BE2C (cell line): Measurements from ENCODE around the gene APLN.

Source experiments
- DNase-seq: peaks from one replicate; pipeline ENCODE4 v3.0.0-alpha.2; 2020
- H3K27me3 ChIP-seq: fragments of 250-450 bp; sonication (Bioruptor Pico); 2 replicates; pipeline ENCODE4 v1.5.1; 2020; ENCODE audit warnings: mild to moderate bottlenecking
- H3K36me3 ChIP-seq: fragments of 250-450 bp; sonication (Bioruptor Pico); 2 replicates; pipeline ENCODE4 v1.5.1; 2020; ENCODE audit warnings: mild to moderate bottlenecking
- H3K4me1 ChIP-seq: fragments of 250-450 bp; sonication (Bioruptor Pico); 2 replicates; pipeline ENCODE4 v1.5.1; 2020
- H3K4me3 ChIP-seq: 2 replicates; pipeline ENCODE4 v1.5.1; 2011; ENCODE audit warnings: low read depth, low read length
- H3K9me3 ChIP-seq: fragments of 250-450 bp; sonication (Bioruptor Pico); 2 replicates; pipeline ENCODE4 v1.5.1; 2020
- TF ChIP-seq, protein P1 (sequence below): IDR thresholded peaks from 2 replicates; pipeline ENCODE4 v1.5.1; 2012; ENCODE audit warnings: mild to moderate bottlenecking, low read depth, low read length

APLN gene

DNA sequence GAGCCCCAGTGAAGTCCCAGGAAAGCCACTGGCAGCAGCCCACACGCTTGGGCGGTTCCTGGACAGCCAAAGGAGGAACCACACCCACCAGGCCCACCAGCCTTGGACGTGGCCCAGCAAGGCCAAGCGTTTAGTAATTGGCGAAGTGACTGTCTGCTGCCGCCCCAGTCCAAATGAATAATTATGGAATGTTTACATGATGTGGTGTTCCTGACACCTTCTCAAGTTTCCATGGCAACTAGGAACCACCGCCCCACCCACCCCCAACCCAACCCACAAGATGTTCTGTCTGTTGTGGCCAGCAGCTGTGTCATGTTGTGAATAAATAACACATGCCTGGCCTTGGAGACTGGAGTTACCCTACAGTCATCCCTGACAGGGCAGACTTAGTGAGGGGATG, 22.3 kb downstream of the APLN start:
- no peaks in the 10 kb centered on the region for H3K27me3 ChIP-seq
- H3K4me3 ChIP-seq: no peak overlapping the region
- no peaks in the 10 kb centered on the region for H3K4me1 ChIP-seq
- DNase-seq: no peak
- TF ChIP-seq, protein P1, sequence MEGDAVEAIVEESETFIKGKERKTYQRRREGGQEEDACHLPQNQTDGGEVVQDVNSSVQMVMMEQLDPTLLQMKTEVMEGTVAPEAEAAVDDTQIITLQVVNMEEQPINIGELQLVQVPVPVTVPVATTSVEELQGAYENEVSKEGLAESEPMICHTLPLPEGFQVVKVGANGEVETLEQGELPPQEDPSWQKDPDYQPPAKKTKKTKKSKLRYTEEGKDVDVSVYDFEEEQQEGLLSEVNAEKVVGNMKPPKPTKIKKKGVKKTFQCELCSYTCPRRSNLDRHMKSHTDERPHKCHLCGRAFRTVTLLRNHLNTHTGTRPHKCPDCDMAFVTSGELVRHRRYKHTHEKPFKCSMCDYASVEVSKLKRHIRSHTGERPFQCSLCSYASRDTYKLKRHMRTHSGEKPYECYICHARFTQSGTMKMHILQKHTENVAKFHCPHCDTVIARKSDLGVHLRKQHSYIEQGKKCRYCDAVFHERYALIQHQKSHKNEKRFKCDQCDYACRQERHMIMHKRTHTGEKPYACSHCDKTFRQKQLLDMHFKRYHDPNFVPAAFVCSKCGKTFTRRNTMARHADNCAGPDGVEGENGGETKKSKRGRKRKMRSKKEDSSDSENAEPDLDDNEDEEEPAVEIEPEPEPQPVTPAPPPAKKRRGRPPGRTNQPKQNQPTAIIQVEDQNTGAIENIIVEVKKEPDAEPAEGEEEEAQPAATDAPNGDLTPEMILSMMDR: no peak
- no peaks in the 10 kb centered on the region for H3K36me3 ChIP-seq
- no peaks in the 10 kb centered on the region for H3K9me3 ChIP-seq

- no peaks in the 10 kb centered on the region for H3K9me3 ChIP-seq
- TF ChIP-seq, protein P1: no peak
- no peak for DNase-seq
- no peaks in the 10 kb centered on the region for H3K4me1 ChIP-seq
- H3K27me3 ChIP-seq: no peaks in the 10 kb centered on the region
- H3K4me3 ChIP-seq: no peak overlapping the region
- no peaks in the 10 kb centered on the region for H3K36me3 ChIP-seq
These were observed 22.9 kb downstream of the APLN start for GRCh38 chrX:129631849-129632248.

GRCh38 chrX:129629837-129630236, 24.9 kb downstream of the APLN start:
- H3K36me3 ChIP-seq: no peaks in the 10 kb centered on the region
- DNase-seq: no peak
- TF ChIP-seq, protein P1: no peak
- H3K4me1 ChIP-seq: no peaks in the 10 kb centered on the region
- no peak overlapping the region for H3K4me3 ChIP-seq
- no peaks in the 10 kb centered on the region for H3K9me3 ChIP-seq
- no peaks in the 10 kb centered on the region for H3K27me3 ChIP-seq

DNA sequence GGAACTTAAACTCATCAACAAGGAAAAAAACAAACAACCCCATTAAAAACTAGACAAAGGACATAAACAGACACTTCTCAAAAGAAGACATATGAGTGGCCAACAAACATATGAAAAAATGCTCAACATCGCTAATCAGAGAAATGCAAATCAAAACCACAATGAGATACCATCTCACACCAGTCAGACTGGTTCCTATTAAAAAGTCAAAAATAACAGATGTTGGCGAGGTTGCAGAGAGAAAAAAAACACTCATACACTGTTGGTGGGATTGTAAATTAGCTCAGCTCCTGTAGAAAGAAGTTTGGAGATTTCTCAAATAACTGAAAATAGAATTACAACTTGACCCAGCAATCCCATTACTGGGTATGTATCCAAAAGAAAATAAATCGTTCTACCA, 28.7 kb downstream of the APLN start:
- H3K4me1 ChIP-seq: no peaks in the 10 kb centered on the region
- no peaks in the 10 kb centered on the region for H3K36me3 ChIP-seq
- no peak for DNase-seq
- H3K9me3 ChIP-seq: no peaks in the 10 kb centered on the region
- TF ChIP-seq, protein P1: no peak
- H3K4me3 ChIP-seq: no peak overlapping the region
- no peaks in the 10 kb centered on the region for H3K27me3 ChIP-seq

GRCh38 chrX:129622757-129623301, 31.9 kb downstream of the APLN start:
- TF ChIP-seq, protein P1: no peak
- no peaks in the 10 kb centered on the region for H3K27me3 ChIP-seq
- H3K36me3 ChIP-seq: no peaks in the 10 kb centered on the region
- DNase-seq: no peak
- no peaks in the 10 kb centered on the region for H3K4me1 ChIP-seq
- H3K4me3 ChIP-seq: no peak overlapping the region
- H3K9me3 ChIP-seq: no peaks in the 10 kb centered on the region

- no peaks in the 10 kb centered on the region for H3K9me3 ChIP-seq
- no peaks in the 10 kb centered on the region for H3K27me3 ChIP-seq
- H3K4me3 ChIP-seq: no peak overlapping the region
- TF ChIP-seq, protein P1: no peak
- no peaks in the 10 kb centered on the region for H3K36me3 ChIP-seq
- DNase-seq: no peak
- no peaks in the 10 kb centered on the region for H3K4me1 ChIP-seq
These were observed 35.8 kb downstream of the APLN start for GRCh38 chrX:129618997-129619396.
